ENCODE results near the gene ZNF417.
A peak's percentile ranks its signal among the peaks of the same experiment; 100 is the strongest.
"Not testable (repeated sequence)": the region's sequence is repeated elsewhere in the genome, so short reads cannot be mapped to it uniquely, and the experiment has no call there.

Gene ZNF417

GRCh38 chr19:57916168-57916995, at the start of gene ZNF417:
ZNF417 (minus strand) TSS chr19:57916592; CDS start chr19:57916411, 181 bp downstream.
- DNase-seq, result peak; percentile 94

- no peak for DNase-seq
These were observed 48.4 kb upstream of the ZNF417 start for GRCh38 chr19:57964761-57965160.

- DNase-seq, result no peak
These were observed 45.4 kb upstream of the ZNF417 start for GRCh38 chr19:57961785-57962184.

GRCh38 chr19:57954996-57955395, 38.6 kb upstream of the ZNF417 start:
- no peak for DNase-seq

- DNase-seq, result no peak
These were observed 33.3 kb upstream of the ZNF417 start for GRCh38 chr19:57949702-57950101.

- no peak for DNase-seq
These were observed 32.9 kb upstream of the ZNF417 start for GRCh38 chr19:57949296-57949695.

- peak; percentile 96 for DNase-seq
These were observed 31.2 kb upstream of the ZNF417 start, which contains the start of gene ZNF256 for GRCh38 chr19:57947419-57948134. ZNF256 (minus strand) TSS chr19:57947706; CDS start chr19:57947474, 232 bp downstream.

GRCh38 chr19:57947088-57947418, 30.7 kb upstream of the ZNF417 start:
- DNase-seq, result no peak

- DNase-seq, result no peak
These were observed 29.9 kb upstream of the ZNF417 start for GRCh38 chr19:57946316-57946715.

- no peak for DNase-seq
These were observed 25.2 kb upstream of the ZNF417 start for GRCh38 chr19:57941593-57941992.

- no peak for DNase-seq
These were observed 19.3 kb upstream of the ZNF417 start for GRCh38 chr19:57935731-57936130.

- DNase-seq, result no peak
These were observed 18.7 kb upstream of the ZNF417 start, which contains the start of gene ZNF418 for GRCh38 chr19:57934820-57935665. ZNF418 (minus strand) TSS chr19:57935402; CDS start chr19:57933822, 1,580 bp downstream.

GRCh38 chr19:57927587-57927986, 11.2 kb upstream of the ZNF417 start:
- no peak for DNase-seq

GRCh38 chr19:57914531-57914930, 1.9 kb downstream of the ZNF417 start:
- DNase-seq, result no peak

- DNase-seq, result no peak
These were observed 9.0 kb downstream of the ZNF417 start for GRCh38 chr19:57907394-57907793.

GRCh38 chr19:57905258-57905657, 11.1 kb downstream of the ZNF417 start:
- DNase-seq, result no peak

GRCh38 chr19:57903618-57904184, 12.7 kb downstream of the ZNF417 start:
- DNase-seq, result no peak

- DNase-seq, result no peak
These were observed 16.1 kb downstream of the ZNF417 start for GRCh38 chr19:57900311-57900710.

- DNase-seq, result not testable (repeated sequence)
These were observed 25.7 kb downstream of the ZNF417 start for GRCh38 chr19:57890706-57891105.

GRCh38 chr19:57888560-57889231, 27.7 kb downstream of the ZNF417 start, which contains the start of gene ZNF814:
ZNF814 (minus strand) TSS chr19:57889037; CDS start chr19:57888802, 235 bp downstream.
- DNase-seq, result peak; percentile 30

- no peak for DNase-seq
These were observed 28.3 kb downstream of the ZNF417 start for GRCh38 chr19:57888107-57888559.

Data from NCI-H526 treated with DMSO at 0.1 percent for 48 hours (cell line).